NCI-H526 treated with DMSO at 0.1 percent for 48 hours (cell line): Measurements from ENCODE around the gene PACS2.
"Not testable (repeated sequence)": the region's sequence is repeated elsewhere in the genome, so short reads cannot be mapped to it uniquely, and the experiment has no call there.

Experiments
- DNase-seq: peaks from one replicate; lab custom pipeline; 2025; lab: John Stamatoyannopoulos, UW

Gene PACS2

DNA sequence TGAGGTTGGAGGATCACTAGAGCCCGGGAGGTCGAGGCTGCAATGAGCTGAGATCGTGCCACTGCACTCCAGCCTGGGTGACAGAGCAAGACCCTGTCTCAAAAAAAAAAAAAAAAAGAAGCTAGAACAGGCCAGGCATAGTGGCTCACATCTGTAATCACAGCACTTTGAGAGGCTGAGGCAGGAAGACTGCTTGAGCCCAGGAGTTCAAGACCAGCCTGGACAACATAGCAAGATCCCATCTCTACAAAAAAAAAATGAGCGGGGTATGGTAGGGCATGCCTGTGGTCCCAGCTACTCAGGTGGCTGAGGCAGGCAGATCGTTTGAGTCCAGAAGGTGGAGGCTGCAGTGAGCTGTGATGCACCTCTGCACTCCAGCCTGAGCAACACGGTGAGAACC, 25.6 kb upstream of the PACS2 start:
- not testable (repeated sequence) for DNase-seq

DNA sequence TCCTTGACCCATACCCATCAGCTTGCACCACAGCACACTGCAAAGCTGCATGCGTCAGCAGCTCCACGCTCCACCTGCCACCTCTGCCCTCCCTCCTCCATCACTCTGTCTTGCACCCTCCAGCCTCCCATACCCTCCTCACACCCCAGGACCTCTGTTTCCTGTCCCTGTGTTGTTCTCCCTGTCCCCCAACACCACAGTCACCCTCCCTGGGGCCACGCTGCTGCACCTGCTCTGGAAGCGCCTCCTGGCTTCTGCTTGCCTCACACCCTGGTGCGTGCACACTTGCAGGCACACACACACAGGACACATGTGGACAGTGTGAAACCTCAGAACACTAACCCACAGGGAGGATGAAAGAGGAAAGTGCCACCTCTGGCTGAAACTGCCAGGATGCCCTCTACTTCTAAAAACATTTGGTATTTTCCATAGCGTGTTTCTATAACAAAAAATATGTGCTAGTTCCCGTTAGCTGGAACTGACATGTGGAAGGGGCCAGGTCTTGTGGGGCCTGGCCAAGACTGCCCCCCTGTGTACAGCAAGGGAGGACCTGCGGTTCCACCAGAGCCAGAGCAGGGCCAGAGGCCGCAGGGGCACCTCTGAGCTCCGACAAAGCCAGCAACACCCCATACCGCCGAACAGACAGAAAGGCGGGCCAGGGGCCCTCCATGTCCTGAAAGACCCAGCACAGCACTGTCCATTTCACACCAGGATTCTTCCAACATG, 23.8 kb upstream of the PACS2 start:
- DNase-seq, result no peak

DNA sequence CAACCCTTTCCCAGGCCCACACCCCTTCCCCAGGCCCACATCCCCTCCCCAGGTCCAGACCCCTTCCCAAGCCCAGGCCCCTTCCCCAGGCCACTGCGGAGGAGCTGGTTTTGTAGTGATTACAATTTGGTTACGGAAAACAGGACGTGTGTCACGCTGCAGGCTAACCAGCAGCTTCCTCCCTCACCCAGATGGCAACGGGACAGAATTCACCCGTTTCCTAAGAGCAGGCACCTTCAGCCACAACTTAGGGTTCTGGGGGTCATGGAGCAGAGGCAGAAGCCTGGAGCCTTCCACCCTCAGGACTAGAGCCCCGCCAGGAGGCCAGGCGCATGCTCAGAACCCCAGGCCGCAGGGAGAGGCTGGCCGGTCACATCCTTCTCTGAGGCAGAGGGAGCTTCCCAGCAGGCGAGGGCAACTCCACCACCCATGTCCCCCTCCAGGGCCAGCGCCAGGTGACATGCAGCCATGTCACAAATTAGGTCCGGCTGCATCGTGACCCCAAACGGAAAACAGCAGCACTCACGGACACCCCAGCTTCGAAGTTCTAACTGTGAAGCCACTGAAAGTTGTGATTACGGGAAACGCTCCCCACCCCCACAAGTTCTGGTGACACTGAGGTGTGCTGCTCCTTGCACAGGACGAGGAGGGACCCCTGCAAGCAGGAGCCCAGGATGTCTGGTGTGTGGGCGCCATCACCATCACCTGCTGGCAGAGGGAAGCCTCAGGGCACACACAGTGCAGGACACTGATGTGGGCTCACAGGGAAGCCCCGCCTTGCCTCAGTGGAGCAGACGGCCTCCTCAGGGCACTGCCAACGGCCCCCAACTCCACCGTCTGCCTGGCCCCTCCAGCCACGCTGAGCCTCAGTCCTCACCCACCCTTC, 21.5 kb upstream of the PACS2 start:
- DNase-seq, result no peak

DNA sequence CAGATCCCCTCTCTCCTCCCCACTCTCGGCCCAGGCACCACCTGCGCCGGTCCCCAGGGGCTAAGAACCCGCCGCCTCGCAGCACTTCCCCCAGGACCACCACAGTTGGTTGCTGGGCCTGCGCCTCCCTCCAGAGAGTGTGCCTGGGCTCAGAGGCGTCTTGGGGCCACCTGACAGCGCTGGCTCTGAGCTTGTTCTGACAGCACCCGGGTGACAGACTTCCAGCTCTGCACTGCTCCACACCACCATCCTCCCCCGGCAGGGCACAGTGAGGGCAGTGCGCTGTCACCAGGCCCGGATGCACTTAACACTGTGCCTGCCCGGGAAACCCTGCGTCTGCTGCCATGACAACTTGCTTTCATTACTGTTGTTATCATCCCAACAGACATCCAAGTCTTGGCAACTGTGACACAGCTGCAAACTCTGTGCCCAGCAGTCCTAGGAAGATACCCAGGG, 20.4 kb upstream of the PACS2 start:
- peak; percentile 23 for DNase-seq

DNA sequence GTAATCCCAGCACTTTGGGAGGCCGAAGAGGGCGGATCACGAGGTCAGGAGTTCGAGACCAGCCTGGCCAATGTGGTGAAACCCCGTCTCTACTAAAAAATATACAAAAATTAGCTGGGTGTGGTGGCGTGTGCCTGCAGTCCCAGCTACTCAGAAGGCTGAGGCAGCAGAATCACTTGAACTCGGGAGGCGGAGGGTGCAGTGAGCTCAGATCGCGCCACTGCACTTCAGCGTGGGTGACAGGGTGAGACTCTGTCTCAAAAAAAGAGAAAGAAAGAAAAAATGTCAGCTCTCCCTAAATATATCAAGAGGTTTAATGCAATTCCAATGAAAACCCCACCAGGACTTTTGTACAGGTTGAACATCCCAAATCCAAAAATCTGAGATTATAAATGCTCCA, 17.2 kb upstream of the PACS2 start:
- not testable (repeated sequence) for DNase-seq

DNA sequence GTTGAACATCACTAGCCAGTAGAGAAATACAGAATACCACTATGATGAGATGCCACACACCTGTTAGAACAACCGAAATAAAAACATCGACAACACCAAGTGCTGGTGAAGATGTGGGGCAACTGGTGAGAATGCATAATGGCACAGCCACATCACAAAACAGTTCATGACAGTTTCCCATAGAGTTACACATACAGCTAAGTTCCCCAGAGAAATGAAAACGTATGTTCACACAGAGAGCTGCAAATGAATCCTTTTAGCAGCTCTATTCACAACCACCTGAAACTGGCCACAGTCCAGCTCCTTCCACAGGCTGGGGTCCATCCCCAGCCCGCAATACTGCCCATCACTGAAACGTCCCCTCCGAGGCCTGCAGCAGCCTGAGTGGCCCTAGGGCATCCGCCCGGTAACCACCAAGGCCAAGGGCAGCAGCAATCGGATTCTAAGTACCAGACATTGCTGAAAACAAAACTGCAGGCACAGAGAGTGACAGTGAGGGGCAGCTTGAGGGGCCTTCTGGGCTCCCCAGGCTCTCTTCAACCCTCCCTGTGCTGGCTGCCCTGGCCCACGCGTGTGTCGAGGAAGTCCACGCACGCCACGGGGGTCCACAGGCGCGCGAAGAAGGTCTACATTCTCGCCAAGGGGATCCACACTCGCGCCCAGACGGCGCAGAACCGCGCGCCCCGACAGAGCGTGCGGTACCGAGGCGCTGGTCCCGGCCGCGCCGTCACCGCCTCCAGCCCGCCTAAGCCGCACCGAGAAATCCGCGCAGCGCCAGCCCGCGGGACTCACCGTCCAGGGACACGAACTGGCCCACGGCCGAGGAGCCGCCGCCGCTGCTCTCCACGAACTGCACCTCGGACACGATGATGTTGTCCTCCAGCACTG, 14.7 kb upstream of the PACS2 start:
- DNase-seq, result no peak

DNA sequence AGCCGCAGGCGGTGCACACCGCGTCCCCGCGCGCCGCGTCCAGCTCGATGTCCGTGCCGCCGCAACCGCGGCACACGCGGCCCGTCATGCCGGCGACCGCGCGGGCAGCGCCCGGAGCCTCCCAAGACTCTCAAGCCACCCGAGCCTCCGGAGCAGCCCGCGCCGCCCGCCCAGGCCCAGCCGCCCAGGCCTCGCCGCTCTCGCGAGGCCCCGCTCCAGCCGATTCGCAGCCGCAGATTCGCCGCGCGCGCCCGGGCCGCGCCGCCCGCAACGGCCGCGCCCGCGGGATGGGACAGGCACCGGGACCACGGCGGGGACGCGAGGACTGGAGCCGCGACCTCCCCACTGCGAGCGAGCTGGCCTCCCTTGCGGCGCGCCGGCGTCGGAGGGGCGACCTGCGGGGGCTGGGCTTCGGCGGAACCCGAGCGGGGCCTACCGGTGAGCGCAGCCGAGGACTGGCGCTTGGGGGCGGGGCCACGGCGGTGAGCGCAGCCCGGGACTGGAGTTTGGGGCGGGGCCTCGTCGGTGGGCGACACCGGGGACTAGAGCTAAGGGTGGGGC, 13.9 kb upstream of the PACS2 start, which contains the start of gene BRF1:
Gene BRF1 (minus strand): TSS at position 460 of the 561 bp plus-strand sequence. CDS start 372 bp downstream, at position 88.
- DNase-seq, result peak; percentile 91

DNA sequence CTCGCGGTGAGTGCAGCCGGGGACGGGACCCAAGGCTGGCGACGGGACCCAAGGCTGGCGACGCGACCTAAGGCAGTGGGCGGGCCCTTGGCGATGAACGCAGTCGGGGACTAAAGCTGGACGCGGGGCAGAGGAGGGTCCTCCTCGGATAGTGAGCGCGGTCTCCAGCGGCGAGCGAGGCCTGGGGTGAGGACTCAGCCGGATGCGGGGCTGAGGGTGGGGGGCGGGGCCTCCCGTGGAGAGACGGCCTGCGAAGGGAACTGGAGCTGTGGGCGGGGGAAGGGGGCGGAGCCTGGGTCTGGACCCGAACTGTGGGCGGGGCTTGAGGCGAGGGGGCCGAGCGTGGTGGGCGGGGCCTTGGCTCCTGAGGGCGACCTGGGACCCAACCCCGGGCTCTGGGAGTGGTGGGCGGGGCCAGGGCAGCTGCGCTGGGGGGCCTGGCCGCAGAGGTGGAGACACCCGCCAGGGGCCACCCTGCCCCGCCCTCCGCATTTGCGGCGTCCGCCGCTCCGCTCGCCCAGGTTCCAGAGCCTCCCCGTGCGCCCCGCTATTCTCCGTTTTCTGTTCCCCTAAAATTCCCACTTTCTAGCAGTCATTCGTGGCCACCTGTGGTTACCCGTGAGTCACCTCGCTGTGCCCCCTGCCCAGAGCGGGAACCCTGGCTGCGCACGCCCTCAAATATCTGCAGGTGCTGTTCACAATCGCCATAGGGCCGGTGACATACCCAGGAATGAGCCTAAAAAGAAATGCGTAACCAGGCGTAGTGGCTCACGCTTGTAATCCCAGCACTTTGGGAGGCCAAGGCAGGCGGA, 13.2 kb upstream of the PACS2 start:
- DNase-seq, result peak; percentile 91

DNA sequence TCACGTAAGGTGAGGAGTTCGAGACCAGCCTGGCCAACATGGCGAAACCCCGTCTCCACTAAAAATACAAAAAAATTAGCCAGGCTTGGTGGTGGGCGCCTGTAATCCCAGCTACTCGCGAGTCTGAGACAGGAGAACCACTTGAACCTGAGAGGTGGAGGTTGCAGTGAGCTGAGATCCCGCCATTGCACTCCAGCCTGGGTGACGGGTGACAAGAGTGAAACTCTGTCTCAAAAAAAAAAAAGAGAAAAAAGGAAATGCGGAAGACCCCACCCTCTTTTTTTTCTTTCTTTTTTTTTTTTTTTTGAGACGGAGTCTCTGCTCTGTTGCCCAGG, 12.7 kb upstream of the PACS2 start:
- DNase-seq, result not testable (repeated sequence)

DNA sequence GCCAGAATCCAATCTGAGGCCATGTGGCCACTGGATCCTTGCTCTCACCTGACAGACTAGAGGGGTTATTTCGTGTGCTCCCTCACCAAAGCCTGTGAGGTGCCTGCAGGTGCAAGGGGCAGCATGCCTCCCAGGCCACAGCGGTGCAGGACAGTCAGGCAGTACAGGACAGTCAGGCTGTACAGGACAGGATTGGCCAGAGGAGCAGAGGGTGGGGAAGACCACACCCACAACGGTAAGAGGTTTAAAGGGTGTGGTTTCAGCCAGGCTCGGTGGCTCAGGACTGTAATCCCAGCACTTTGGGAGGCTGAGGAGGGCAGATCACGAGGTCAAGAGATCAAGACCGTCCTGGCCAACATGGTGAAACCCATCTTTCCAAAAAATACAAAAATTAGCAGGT, 10.6 kb upstream of the PACS2 start:
- no peak for DNase-seq

DNA sequence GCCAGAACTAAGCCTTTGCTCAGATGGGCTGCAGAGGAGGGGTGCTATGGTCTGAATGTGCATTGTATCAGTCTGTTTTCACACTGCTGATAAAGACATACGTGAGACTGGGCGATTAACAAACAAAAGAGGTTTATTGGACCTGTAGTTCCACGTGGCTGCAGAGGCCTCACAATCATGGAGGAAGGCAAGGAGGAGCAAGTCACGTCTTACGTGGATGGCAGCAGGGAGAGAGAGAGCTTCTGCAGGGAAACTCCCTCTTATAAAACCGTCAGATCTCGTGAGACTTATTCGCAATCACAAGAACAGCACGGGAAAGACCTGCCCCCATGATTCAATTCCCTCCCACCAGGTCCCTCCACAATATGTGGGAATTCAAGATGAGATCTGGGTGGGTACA, 10.0 kb upstream of the PACS2 start:
- DNase-seq, result no peak

DNA sequence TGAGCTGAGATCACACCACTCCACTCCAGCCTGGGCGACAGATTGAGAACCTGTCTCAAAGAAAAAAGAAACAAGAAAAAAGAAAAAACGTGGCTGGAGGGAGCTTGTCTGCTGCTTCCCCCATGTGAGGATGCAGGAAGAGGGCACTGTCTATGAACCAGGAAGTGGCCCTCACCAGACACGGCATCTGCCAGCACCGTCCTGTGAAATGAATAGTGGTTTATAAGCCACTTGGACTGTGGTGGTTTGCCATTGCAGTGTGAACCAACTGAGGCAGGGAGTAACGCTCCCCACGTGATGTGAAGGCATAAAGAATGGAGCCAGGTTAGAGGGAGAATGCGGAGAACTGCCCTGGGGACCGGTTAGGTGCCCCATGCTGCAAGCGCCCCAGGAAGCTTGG, 9.2 kb upstream of the PACS2 start:
- no peak for DNase-seq

DNA sequence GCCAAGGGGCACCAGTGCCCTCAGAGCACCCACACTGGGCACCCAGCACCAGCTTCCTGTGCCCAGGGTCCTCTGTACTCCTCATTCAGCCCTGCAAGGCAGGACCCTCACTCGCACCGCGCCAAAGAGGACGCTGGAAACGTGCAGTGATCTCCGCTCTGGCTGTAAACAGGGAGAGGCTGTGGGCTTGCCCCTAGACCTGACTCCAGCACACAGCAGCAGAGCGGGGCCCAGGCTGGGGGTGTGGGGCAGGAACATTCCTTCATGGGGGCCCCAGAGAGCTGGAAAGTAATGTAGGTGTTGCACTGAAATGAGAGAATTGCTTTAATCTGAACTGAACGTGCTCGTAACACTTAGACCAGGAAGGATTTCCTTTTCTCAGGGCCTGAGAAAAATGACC, 8.8 kb upstream of the PACS2 start:
- DNase-seq, result no peak

DNA sequence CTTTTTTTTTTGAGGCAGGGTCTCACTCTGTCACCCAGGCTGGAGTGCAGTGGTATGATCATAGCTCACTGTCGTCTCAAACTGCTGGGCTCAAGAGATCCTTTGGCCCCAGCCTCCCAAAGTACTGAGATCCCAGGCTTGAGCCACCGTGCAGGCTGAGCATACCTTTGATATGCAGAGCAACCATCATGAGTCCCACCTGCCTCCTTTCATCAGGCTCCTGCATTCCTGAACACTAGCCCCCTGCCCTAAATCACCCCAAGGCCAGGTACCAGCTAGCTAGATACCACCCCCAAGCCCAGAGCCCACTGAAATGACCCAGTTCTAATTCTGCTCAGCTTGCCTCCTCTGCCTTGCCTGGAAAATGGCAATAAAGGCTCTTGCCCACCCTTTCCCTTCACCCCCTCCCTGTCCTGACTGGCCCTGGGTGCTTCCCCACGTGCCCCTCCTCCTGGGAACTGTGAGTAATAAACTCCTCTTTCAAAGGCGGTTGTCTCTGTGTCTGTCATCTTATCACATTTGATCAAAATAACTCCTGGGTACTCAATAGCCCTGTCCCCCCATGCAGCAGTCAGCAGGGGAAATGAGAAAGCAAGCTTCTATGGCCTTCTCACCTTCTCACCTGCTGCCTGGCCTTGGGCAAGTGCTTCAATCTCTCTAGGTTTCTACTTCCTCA, 7.4 kb upstream of the PACS2 start:
- no peak for DNase-seq

DNA sequence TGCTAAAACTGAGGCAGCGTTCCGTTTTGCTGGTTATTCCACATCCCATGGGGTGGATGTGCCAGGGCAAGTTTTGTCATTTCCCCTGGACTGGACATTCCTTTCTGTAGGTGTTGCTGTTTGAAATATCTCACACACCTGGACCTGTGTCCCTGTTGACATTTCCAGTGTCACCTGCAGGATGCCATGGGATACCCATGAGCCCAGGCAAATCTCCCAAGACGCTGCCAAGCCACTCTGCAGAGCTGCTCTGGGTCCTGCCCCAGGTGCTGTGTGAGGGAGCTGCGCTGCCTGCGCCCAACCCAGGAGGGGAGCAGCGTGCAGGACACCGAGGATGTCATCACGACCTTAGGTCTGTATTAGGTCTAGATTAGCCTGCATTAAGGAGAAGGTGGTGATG, 5.2 kb upstream of the PACS2 start:
- no peak for DNase-seq

DNA sequence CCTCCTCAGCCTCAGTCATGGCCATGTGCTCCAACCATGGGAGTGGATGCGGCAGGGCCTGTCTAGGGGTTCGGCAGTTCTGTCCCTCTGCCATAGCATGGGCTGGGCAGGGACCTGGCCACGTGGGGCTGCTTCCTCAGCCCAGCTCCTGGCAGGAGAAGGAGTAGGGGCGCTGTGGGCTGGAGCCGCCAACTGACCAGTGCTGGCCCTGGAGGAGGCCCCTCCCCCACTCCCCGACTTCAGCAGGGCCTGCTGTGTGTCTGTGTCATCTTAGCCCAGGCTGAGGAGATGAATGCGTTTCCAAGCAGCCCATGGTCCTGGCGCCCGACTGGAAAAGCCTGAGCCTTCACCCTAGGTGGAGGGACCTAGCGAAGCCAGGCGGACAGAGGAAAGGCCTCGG, 2.7 kb upstream of the PACS2 start:
- no peak for DNase-seq

DNA sequence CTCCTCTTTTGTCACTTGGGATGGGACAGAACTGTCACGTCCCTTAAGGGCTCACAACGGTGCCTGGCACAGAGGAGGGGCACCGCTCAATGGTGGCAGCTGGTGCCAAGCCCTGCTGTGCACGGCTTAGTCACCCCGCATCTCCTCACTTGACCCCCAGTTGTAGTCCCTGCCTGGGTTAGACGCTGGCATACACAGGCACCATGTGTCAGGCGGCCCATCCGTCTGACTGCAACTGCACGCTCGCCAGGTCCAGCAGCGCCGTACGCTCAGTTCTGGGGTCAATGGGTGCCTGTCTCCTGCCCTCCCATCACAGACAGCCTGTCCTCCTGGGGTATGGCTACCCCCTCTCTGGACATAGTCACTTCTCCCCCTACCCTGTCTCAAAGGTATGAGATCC, 1.6 kb upstream of the PACS2 start:
- DNase-seq, result no peak

DNA sequence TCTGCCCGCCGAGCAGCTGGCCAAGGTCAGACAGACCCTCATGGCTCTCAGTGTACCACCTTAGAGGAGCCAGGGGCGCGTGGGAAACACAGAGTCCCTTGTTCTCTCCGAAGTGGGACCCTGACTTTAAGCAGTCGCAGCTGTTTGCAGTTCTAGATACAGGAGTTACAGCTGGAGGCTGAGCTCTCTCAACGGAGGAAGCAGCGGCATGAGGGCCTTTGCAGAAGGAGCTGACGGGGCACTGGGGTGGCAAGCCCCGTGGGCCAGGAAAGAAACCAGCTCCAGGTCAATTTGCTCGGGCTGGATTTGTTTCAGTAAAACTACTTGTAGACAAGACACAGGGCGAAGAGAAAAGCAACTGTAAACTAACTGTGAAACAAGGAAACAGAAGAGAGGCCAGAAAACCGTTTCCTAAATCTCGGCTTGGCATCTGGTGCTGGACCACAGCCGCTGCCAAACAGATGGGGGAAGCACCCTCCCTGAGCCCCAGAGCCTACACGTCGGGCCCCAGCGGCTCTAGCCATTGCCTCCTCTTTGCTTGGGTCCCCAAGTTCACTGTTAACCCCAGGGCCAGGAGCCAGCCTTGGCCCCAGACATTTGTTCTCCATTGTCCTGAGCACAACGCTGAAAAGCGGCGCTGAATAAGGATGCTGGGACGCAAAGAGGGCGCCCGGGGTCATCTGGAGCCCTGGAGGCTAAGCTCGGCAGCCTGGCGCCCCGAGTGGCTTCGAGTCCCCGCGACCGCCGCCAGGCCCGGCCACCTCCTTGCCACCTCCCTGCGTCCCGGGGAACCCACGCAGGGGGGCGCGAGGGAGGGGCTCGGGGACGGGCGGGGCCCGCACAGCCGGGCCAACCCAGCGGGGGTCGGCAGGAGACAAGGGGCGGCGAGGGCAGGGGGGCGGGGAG, 914 bp upstream of the PACS2 start:
- no peak for DNase-seq

DNA sequence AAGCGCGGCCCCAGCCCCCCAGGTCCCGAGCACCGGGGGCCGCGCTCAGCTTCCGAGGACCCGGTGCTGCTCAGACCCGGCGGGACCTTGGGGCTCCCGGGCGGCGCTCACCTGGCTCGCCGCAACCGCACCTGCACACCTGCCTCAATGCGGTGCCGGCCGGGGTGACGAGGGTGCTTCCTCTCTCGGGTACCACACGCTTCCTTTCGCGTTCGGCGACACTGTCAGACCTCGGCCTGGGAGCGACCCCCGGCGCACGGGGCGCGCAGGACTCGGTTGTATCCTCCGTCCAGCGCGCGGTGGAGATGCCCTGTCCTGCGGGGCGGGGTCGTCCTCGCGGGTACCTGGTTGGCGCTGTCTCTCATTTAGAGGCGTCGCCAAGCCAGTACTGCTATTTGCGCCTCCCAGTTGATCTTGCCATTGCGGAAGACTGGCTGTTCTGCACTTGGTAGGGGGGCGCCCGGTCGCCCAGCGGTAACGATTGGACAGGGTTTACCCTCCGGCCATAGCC, 718 bp downstream of the PACS2 start:
- peak; percentile 20 for DNase-seq
